DOHH2 (cell line): ENCODE data around the gene HTN3.
"Not testable (repeated sequence)": the region's sequence is repeated elsewhere in the genome, so short reads cannot be mapped to it uniquely, and the experiment has no call there.

Source experiments
- CTCF ChIP-seq: fragments of 200-600 bp; sonication (generic); IDR thresholded peaks from one replicate; pipeline ENCODE4 v1.5.1; 2014; ENCODE audit warnings: antibody characterized with exemption, mild to moderate bottlenecking, low read depth, low read length; ENCODE audit not compliant: poor library complexity, severe bottlenecking
- EZH2phosphoT487 ChIP-seq: fragments of 200-600 bp; sonication (generic); IDR thresholded peaks from 2 replicates; pipeline ENCODE4 v1.6.1; 2017; ENCODE audit warnings: borderline replicate concordance, mild to moderate bottlenecking, antibody characterized with exemption, low read length, moderate library complexity, mixed read lengths

- TF ChIP-seq CTCF, EZH2phosphoT487: not testable (repeated sequence)
These were observed 9.3 kb downstream of the HTN3 start for GRCh38 chr4:70037559-70037958.
